ENCODE results near the gene PHKB. TPM values are rescaled to one million over a fixed set of nuclear protein-coding genes. Genes with fewer than 3 reads are reported as not detected.

Gene PHKB
- total and polyA plus RNA-seq, 2 of the 8 experiments (the other 6 are each of a cell fraction or from before 2014, with no cell fraction given): 18.6 to 38.3 TPM

DNA sequence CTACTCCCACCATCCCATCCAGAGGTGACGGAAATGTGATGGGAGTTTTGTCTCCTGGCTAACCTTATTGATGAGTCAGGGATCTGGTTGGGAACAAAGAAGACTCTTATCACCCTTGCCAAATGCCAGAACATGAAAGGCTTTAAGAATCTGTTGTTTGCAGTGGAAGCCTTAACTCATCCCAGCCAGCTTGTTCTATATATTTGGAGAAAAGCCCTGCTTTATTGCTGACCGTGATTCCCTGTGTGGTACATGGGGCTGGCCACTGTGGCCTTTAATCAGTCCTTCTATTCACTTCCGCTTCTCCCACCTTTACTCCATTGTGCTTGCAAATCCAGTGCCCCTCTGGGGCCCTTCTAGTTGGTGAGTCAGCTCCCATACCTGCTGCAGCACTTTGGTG lies 156.6 kb downstream of the PHKB start (continued):
- TF ChIP-seq, protein P1, sequence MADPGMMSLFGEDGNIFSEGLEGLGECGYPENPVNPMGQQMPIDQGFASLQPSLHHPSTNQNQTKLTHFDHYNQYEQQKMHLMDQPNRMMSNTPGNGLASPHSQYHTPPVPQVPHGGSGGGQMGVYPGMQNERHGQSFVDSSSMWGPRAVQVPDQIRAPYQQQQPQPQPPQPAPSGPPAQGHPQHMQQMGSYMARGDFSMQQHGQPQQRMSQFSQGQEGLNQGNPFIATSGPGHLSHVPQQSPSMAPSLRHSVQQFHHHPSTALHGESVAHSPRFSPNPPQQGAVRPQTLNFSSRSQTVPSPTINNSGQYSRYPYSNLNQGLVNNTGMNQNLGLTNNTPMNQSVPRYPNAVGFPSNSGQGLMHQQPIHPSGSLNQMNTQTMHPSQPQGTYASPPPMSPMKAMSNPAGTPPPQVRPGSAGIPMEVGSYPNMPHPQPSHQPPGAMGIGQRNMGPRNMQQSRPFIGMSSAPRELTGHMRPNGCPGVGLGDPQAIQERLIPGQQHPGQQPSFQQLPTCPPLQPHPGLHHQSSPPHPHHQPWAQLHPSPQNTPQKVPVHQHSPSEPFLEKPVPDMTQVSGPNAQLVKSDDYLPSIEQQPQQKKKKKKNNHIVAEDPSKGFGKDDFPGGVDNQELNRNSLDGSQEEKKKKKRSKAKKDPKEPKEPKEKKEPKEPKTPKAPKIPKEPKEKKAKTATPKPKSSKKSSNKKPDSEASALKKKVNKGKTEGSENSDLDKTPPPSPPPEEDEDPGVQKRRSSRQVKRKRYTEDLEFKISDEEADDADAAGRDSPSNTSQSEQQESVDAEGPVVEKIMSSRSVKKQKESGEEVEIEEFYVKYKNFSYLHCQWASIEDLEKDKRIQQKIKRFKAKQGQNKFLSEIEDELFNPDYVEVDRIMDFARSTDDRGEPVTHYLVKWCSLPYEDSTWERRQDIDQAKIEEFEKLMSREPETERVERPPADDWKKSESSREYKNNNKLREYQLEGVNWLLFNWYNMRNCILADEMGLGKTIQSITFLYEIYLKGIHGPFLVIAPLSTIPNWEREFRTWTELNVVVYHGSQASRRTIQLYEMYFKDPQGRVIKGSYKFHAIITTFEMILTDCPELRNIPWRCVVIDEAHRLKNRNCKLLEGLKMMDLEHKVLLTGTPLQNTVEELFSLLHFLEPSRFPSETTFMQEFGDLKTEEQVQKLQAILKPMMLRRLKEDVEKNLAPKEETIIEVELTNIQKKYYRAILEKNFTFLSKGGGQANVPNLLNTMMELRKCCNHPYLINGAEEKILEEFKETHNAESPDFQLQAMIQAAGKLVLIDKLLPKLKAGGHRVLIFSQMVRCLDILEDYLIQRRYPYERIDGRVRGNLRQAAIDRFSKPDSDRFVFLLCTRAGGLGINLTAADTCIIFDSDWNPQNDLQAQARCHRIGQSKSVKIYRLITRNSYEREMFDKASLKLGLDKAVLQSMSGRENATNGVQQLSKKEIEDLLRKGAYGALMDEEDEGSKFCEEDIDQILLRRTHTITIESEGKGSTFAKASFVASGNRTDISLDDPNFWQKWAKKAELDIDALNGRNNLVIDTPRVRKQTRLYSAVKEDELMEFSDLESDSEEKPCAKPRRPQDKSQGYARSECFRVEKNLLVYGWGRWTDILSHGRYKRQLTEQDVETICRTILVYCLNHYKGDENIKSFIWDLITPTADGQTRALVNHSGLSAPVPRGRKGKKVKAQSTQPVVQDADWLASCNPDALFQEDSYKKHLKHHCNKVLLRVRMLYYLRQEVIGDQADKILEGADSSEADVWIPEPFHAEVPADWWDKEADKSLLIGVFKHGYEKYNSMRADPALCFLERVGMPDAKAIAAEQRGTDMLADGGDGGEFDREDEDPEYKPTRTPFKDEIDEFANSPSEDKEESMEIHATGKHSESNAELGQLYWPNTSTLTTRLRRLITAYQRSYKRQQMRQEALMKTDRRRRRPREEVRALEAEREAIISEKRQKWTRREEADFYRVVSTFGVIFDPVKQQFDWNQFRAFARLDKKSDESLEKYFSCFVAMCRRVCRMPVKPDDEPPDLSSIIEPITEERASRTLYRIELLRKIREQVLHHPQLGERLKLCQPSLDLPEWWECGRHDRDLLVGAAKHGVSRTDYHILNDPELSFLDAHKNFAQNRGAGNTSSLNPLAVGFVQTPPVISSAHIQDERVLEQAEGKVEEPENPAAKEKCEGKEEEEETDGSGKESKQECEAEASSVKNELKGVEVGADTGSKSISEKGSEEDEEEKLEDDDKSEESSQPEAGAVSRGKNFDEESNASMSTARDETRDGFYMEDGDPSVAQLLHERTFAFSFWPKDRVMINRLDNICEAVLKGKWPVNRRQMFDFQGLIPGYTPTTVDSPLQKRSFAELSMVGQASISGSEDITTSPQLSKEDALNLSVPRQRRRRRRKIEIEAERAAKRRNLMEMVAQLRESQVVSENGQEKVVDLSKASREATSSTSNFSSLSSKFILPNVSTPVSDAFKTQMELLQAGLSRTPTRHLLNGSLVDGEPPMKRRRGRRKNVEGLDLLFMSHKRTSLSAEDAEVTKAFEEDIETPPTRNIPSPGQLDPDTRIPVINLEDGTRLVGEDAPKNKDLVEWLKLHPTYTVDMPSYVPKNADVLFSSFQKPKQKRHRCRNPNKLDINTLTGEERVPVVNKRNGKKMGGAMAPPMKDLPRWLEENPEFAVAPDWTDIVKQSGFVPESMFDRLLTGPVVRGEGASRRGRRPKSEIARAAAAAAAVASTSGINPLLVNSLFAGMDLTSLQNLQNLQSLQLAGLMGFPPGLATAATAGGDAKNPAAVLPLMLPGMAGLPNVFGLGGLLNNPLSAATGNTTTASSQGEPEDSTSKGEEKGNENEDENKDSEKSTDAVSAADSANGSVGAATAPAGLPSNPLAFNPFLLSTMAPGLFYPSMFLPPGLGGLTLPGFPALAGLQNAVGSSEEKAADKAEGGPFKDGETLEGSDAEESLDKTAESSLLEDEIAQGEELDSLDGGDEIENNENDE (IDR thresholded peaks at IDR 0.05; ENCODE audit: insufficient replicate concordance, low read length): no peak

All from H1 (cell line).